HG03342 (cell line): ENCODE measurements around the gene ZNF69.
"Not testable (repeated sequence)": the region's sequence is repeated elsewhere in the genome, so short reads cannot be mapped to it uniquely, and the experiment has no call there.

ENCODE experiments used
- ATAC-seq: cut with Tn5 transposase; IDR thresholded peaks from one replicate; pipeline ENCODE4 v1.9.1; 2021; ENCODE audit warnings: mild to moderate bottlenecking, moderate library complexity; ENCODE audit not compliant: unreplicated experiment

The ZNF69 gene

GRCh38 chr19:11887611-11888531 lies at the start of gene ZNF69:
TSS of gene ZNF69 (plus strand) at chr19:11887782. CDS start at chr19:11887924, 142 bp downstream.
- no peak for ATAC-seq

GRCh38 chr19:11843722-11844121 lies 43.9 kb upstream of the ZNF69 start:
- no peak for ATAC-seq

GRCh38 chr19:11847615-11848014 lies 40.0 kb upstream of the ZNF69 start:
- ATAC-seq: not testable (repeated sequence)

GRCh38 chr19:11848200-11848593 lies 39.4 kb upstream of the ZNF69 start:
- ATAC-seq: no peak

GRCh38 chr19:11848594-11849469 lies 38.8 kb upstream of the ZNF69 start, which contains the start of gene ZNF439:
TSS of gene ZNF439 (plus strand) at chr19:11848726. CDS start at chr19:11848868, 142 bp downstream.
- ATAC-seq: peak; percentile 59

GRCh38 chr19:11850289-11850688 lies 37.3 kb upstream of the ZNF69 start:
- ATAC-seq: not testable (repeated sequence)

- ATAC-seq: no peak
These were observed 34.2 kb upstream of the ZNF69 start for GRCh38 chr19:11853358-11853757.

GRCh38 chr19:11856596-11857250 lies 30.9 kb upstream of the ZNF69 start:
- ATAC-seq: no peak

GRCh38 chr19:11860721-11861120 lies 26.9 kb upstream of the ZNF69 start:
- ATAC-seq: no peak

- ATAC-seq: no peak
These were observed 26.3 kb upstream of the ZNF69 start for GRCh38 chr19:11861301-11861700.

- ATAC-seq: not testable (repeated sequence)
These were observed 19.8 kb upstream of the ZNF69 start for GRCh38 chr19:11867766-11868165.

- ATAC-seq: no peak
These were observed 19.4 kb upstream of the ZNF69 start for GRCh38 chr19:11868188-11868587.

GRCh38 chr19:11872624-11873023 lies 15.0 kb upstream of the ZNF69 start:
- no peak for ATAC-seq

GRCh38 chr19:11873762-11874161 lies 13.8 kb upstream of the ZNF69 start:
- ATAC-seq: no peak

- not testable (repeated sequence) for ATAC-seq
These were observed 7.8 kb upstream of the ZNF69 start for GRCh38 chr19:11879687-11880266.

GRCh38 chr19:11880598-11880997 lies 7.0 kb upstream of the ZNF69 start:
- no peak for ATAC-seq

- ATAC-seq: no peak
These were observed 6.3 kb upstream of the ZNF69 start for GRCh38 chr19:11881151-11881800.

GRCh38 chr19:11882606-11883005 lies 5.0 kb upstream of the ZNF69 start:
- no peak for ATAC-seq

- no peak for ATAC-seq
These were observed 360 bp upstream of the ZNF69 start for GRCh38 chr19:11887234-11887610.

- ATAC-seq: not testable (repeated sequence)
These were observed 2.3 kb downstream of the ZNF69 start for GRCh38 chr19:11889901-11890300.
